IPS DF 4.7 (cell line): ENCODE results near the gene RPS10.

Experiments used
- DNase-seq: peaks from one replicate; pipeline ENCODE4 v3.0.0-alpha.2; 2013; ENCODE audit warnings: low spot score; ENCODE audit errors: extremely low read depth

The RPS10 gene

GRCh38 chr6:34425498-34426410, at the start of gene RPS10:
Gene RPS10 (minus strand): TSS chr6:34426069. CDS start chr6:34425221, 848 bp downstream.
- peak; percentile 46 for DNase-seq

GRCh38 chr6:34475238-34475682, 49.4 kb upstream of the RPS10 start:
- DNase-seq, result no peak

GRCh38 chr6:34474754-34475153, 48.9 kb upstream of the RPS10 start:
- no peak for DNase-seq

GRCh38 chr6:34473967-34474366, 48.1 kb upstream of the RPS10 start:
- DNase-seq, result no peak

GRCh38 chr6:34472425-34472824, 46.6 kb upstream of the RPS10 start:
- DNase-seq, result no peak

- no peak for DNase-seq
These were observed 43.6 kb upstream of the RPS10 start for GRCh38 chr6:34469499-34469898.

GRCh38 chr6:34468378-34468892, 42.6 kb upstream of the RPS10 start:
- DNase-seq, result no peak

- DNase-seq, result no peak
These were observed 40.6 kb upstream of the RPS10 start for GRCh38 chr6:34466242-34467185.

- DNase-seq, result no peak
These were observed 39.8 kb upstream of the RPS10 start, which contains the start of gene PACSIN1 for GRCh38 chr6:34465531-34466241. Gene PACSIN1 (plus strand): TSS chr6:34466076. CDS start chr6:34526306, 60,230 bp downstream.

- no peak for DNase-seq
These were observed 38.0 kb upstream of the RPS10 start for GRCh38 chr6:34463849-34464248.

- DNase-seq, result no peak
These were observed 37.4 kb upstream of the RPS10 start for GRCh38 chr6:34463299-34463698.

- DNase-seq, result no peak
These were observed 36.7 kb upstream of the RPS10 start for GRCh38 chr6:34462551-34462971.

- no peak for DNase-seq
These were observed 36.1 kb upstream of the RPS10 start for GRCh38 chr6:34462010-34462409.

- no peak for DNase-seq
These were observed 35.1 kb upstream of the RPS10 start for GRCh38 chr6:34460796-34461507.

GRCh38 chr6:34459899-34460593, 34.2 kb upstream of the RPS10 start:
- DNase-seq, result no peak

- no peak for DNase-seq
These were observed 32.2 kb upstream of the RPS10 start for GRCh38 chr6:34457742-34458735.

GRCh38 chr6:34457382-34457741, 31.5 kb upstream of the RPS10 start:
- DNase-seq, result no peak

GRCh38 chr6:34455831-34456230, 30.0 kb upstream of the RPS10 start:
- DNase-seq, result no peak

- DNase-seq, result no peak
These were observed 25.3 kb upstream of the RPS10 start for GRCh38 chr6:34451192-34451591.
